ENCODE data around the gene TMEM30B. TPM values are rescaled to one million over a fixed set of nuclear protein-coding genes. Genes with fewer than 3 reads are reported as not detected.

Gene TMEM30B
- total and polyA plus RNA-seq, 9 of the 15 experiments (the other 6 are each of a cell fraction or from before 2014, with no cell fraction given), result 0.04 TPM; not detected in 8

DNA sequence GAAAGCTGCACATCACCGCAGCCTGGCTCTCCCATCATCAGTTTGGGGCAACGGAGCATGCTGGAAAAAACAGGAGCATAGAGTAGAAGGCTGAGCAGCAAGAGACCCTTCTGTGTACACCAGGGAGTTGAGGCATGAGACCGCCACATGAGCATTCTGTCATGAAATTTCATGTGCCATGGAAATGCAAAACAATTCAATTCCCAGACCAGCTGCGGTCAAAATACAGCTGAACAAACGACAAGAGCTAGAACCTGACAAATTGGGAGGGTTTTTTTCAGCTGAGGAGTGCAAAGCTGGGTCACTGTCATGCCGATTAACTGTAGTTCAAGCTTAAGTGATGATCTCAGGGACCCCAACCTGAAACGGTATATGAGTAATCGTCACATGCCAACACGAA lies 37.1 kb downstream of the TMEM30B start:
- ChIA-PET POLR2A (no interaction called here), CTCF (ENCODE audit: low intra/inter-chr PET ratio) (no interaction called here)
- Histone ChIP-seq H3K4me3 (no peak overlapping the region), H4K20me1 (replicated peaks; ENCODE audit: control insufficient read depth, insufficient read depth, low read length) (no peaks in the 10 kb centered on the region), H3K27ac (ENCODE audit: extremely low read depth, low read depth, low read length) (no peak overlapping the region), H3K9ac (ENCODE audit: insufficient read depth in 1 of 2, low read depth in 2 of 2, low read length in 2 of 2) (no peak overlapping the region), H3K9me3 (replicated peaks; ENCODE audit: control insufficient read depth, insufficient read depth, low read depth, low read length) (peaks cover 3% of the 10 kb centered on the region; the same call in 1 of the 2 replicates), H3K27me3 (ENCODE audit: control insufficient read depth in 2 of 2, insufficient read depth in 2 of 2, low read length in 2 of 2) (no peaks in the 10 kb centered on the region; a peak in 2 of 5 replicates), H3K4me1 (replicated peaks in 1 of 2; ENCODE audit: control insufficient read depth in 2 of 2, insufficient read depth in 2 of 2, low read length in 2 of 2) (no peaks in the 10 kb centered on the region), H3K9me1 (ENCODE audit: control insufficient read depth, insufficient read depth, low read length) (no peaks in the 10 kb centered on the region), H3K36me3 (ENCODE audit: control insufficient read depth, insufficient read depth, low read length) (no peaks in the 10 kb centered on the region), H3K4me2 (ENCODE audit: insufficient read depth, low read length) (no peak overlapping the region), H2AFZ (ENCODE audit: low read depth, low read length) (no peak overlapping the region), H3K79me2 (ENCODE audit: control insufficient read depth, insufficient read depth, low read length) (no peaks in the 10 kb centered on the region)
- WGBS (ENCODE audit: insufficient coverage, low coverage, missing lambda C conversion rate), result 3% methylated on average over 9 of the region's 9 CpGs
- ATAC-seq, result no peak
- TF ChIP-seq ETV1 (tag; conservative IDR thresholded peaks at IDR 0.05; ENCODE audit: low read depth) (no peak), ZNF717 (CRISPR knock-in tag; IDR thresholded peaks at IDR 0.05) (no peak), TRIM24 (IDR thresholded peaks at IDR 0.05) (no peak), PHB (CRISPR knock-in tag; IDR thresholded peaks at IDR 0.05) (no peak), MBD2 (IDR thresholded peaks at IDR 0.05; ENCODE audit: borderline replicate concordance, low read depth) (no peak), SIRT6 (IDR thresholded peaks at IDR 0.05; ENCODE audit: low read depth, low read length) (no peak), IFI16 (CRISPR knock-in tag; IDR thresholded peaks at IDR 0.05) (no peak), HNRNPL (IDR thresholded peaks at IDR 0.05; ENCODE audit: low read depth, low read length) (no peak), ZNF239 (CRISPR knock-in tag; IDR thresholded peaks at IDR 0.05) (no peak)
- TF ChIP-seq, protein P1, sequence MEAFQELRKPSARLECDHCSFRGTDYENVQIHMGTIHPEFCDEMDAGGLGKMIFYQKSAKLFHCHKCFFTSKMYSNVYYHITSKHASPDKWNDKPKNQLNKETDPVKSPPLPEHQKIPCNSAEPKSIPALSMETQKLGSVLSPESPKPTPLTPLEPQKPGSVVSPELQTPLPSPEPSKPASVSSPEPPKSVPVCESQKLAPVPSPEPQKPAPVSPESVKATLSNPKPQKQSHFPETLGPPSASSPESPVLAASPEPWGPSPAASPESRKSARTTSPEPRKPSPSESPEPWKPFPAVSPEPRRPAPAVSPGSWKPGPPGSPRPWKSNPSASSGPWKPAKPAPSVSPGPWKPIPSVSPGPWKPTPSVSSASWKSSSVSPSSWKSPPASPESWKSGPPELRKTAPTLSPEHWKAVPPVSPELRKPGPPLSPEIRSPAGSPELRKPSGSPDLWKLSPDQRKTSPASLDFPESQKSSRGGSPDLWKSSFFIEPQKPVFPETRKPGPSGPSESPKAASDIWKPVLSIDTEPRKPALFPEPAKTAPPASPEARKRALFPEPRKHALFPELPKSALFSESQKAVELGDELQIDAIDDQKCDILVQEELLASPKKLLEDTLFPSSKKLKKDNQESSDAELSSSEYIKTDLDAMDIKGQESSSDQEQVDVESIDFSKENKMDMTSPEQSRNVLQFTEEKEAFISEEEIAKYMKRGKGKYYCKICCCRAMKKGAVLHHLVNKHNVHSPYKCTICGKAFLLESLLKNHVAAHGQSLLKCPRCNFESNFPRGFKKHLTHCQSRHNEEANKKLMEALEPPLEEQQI (IDR thresholded peaks at IDR 0.05), result no peak
- TF ChIP-seq, protein P2, sequence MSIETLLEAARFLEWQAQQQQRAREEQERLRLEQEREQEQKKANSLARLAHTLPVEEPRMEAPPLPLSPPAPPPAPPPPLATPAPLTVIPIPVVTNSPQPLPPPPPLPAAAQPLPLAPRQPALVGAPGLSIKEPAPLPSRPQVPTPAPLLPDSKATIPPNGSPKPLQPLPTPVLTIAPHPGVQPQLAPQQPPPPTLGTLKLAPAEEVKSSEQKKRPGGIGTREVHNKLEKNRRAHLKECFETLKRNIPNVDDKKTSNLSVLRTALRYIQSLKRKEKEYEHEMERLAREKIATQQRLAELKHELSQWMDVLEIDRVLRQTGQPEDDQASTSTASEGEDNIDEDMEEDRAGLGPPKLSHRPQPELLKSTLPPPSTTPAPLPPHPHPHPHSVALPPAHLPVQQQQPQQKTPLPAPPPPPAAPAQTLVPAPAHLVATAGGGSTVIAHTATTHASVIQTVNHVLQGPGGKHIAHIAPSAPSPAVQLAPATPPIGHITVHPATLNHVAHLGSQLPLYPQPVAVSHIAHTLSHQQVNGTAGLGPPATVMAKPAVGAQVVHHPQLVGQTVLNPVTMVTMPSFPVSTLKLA (conservative IDR thresholded peaks at IDR 0.05), result no peak
- TF ChIP-seq, protein P3, sequence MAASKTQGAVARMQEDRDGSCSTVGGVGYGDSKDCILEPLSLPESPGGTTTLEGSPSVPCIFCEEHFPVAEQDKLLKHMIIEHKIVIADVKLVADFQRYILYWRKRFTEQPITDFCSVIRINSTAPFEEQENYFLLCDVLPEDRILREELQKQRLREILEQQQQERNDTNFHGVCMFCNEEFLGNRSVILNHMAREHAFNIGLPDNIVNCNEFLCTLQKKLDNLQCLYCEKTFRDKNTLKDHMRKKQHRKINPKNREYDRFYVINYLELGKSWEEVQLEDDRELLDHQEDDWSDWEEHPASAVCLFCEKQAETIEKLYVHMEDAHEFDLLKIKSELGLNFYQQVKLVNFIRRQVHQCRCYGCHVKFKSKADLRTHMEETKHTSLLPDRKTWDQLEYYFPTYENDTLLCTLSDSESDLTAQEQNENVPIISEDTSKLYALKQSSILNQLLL (CRISPR knock-in tag; IDR thresholded peaks at IDR 0.05; ENCODE audit: borderline replicate concordance), result no peak
- TF ChIP-seq, protein P4, sequence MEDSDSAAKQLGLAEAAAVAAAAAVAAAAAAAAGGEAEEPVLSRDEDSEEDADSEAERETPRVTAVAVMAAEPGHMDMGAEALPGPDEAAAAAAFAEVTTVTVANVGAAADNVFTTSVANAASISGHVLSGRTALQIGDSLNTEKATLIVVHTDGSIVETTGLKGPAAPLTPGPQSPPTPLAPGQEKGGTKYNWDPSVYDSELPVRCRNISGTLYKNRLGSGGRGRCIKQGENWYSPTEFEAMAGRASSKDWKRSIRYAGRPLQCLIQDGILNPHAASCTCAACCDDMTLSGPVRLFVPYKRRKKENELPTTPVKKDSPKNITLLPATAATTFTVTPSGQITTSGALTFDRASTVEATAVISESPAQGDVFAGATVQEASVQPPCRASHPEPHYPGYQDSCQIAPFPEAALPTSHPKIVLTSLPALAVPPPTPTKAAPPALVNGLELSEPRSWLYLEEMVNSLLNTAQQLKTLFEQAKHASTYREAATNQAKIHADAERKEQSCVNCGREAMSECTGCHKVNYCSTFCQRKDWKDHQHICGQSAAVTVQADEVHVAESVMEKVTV (CRISPR knock-in tag; IDR thresholded peaks at IDR 0.05), result no peak
- in situ Hi-C loops (cut with MboI) (no loop called here), intact Hi-C loops (cut with micrococcal nuclease) (no loop called here)
- no TSS peak for BruUV-seq (replicated peaks)
- DNase-seq (ENCODE audit: extremely low read depth in 1 of 4, low spot score in 3 of 4), result no peak
- no peak for FAIRE-seq

Measured in K562 (cell line).